HTERT RPE-1 (cell line): ENCODE measurements around the gene ULK2.

Experiments
- in situ Hi-C: fragments of 300-500 bp; cut with MboI; formaldehyde crosslinking; loops from 4 replicates; pipeline ENCODE4 v1.14.3; 2020; ENCODE audit warnings: low sequenced_read_pairs

The ULK2 gene

DNA sequence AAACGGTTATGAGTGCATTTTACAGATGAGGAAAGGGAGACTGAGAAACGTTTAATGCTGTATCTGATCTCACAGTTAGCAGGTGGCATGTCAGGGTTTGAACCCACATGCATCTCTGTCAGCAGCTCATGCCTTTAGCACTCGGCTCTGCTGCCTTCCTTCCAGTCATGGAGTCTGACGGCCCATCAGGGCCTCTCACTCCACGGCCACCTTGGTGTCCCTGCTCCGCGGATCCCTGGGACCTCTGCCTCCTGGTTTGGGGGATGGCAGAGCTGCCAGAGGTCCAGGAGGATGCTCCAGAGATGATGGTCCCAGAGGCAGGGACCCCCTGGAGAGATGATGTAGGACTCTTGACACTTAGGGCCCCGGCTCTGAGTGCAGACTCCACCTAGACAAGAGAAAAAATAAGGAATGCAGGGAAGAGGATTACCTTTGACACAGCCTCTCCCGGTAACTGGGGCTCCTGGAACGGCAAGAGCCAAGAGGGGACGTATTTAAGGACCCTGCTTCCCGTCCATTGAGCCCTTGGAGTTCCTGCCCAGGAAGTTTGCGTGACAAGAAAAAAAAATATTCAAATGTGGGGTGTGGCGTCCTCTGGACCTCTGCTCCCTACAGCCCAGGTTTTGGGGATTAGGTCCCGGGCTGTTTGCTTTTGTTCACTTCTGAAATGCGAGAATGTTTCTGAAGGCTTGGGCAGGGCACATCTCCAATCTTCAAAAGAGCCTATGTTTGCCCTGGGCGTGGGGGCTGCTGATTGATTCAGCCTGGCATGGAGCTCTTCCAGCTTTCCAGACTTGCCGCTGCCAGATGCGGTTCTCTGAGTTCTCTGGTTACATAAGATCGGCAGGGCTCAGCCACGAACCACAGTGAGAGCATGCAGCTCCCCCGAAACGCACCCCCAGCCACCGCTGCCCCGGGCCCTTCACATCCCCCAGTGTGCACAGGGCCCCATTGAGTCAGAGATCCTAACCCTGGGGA, 119.6 kb downstream of the ULK2 start, which contains the start of gene ALDH3A1:
Gene ALDH3A1 (minus strand): TSS at position 470 of the 978 bp plus-strand sequence. CDS start 3,169 bp downstream, outside the sequence.
- in situ Hi-C loops, result no loop called here

DNA sequence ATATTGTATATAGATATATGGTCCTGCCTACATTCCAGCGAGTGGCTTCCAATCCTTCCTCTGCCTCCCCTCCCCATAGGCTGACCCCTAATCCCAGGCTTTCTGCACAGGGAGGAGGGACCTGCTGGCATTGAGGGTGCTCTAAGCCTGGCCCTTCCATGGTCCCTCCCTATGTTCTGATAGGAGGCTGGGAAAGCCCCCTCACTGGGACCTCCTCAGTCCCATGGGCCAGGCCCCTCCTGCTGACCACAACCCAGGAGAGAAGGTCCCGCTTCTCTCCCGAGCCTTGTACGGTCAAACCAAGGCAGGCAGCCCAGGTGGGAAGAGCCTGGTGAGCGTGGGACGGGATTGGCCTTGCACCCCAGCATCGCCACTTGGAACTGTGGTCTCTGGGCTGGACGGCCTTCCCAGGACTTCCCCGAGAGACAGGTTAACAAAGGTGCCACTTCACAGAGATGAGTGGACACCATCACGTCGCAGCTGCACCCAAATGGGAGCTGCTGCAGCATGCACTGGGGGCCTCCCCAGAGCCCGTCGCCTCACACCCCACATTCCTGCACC, 120.5 kb downstream of the ULK2 start:
- in situ Hi-C loops, result no loop called here

DNA sequence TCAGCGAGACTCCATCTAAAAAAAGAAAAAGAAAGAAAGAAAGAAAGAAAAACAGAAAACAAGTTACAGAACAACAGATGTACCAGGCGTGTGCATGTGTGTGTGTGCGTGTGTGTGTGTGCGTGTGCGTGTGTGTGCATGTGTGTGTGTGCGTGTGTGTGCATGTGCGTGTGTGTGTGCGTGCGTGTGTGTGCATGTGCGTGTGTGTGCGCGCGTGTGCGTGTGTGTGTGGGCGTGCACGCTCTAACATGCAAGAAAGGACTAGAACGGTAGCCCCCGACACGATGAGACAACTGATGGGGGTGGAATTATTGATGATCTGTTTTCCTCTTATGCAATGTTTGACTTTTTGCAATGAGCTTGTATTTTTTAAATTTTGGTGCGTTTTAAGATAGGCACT, 121.2 kb downstream of the ULK2 start:
- in situ Hi-C loops, result no loop called here

DNA sequence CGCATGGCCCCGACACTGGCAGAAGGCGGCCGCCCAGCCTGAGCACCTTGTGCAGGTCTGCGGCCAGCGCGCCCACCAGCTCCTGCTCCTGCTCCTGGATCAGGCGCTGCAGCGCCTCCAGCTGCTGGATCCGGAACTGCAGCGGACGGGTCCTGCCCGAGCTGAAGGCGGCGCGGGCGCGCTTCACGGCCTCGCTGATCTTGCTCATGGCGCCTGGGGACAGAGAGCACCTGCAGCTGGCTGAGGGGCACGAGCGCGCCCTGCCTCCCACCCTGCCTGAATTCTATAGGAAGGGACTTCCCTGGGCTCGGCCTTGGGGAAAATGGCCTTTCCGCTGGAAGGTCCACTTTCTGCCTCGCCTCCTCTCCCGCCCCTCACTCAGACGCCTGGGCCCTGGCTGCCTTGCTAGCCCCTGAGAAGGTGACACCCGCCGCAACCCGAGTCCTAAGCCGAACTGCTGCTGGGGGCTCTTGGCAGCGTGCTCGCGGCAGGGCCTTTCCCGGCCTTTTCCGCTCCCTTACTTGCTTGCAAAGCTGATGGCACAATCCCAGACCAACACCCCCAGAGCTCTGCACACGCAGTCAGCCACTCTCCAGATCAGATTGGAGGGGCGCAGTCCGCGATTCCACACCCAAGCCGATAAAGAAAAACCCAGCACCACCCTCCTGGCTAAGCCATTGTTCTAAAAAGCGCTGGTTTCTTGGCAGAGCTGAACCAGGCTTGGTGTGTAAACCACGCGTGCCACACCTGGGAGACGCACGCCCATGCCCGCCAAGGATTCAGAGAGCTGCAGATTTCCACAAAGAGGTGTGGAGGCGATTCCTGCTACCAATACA, 122.6 kb downstream of the ULK2 start:
- in situ Hi-C loops, result no loop called here

DNA sequence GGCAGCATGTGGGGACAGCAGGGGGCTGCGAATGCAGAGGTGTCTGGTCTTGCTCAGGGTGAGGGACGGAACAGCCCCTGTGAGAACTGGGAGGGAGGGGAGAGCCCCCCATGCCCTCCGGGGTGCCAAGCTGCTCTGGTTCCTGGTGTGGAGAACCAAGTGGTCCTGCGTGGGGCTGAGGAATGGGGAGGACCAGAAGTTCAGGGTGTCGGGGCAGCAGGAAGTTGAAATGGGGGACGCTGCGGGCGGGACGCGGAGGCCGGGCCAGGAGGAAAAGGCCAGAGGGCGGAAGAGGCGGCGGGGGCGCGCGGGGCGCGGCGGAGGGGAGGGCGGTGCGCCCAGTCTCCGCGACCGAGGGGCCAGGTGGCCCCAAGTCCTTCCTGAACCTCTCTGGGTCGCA, 123.2 kb downstream of the ULK2 start:
- in situ Hi-C loops, result no loop called here

DNA sequence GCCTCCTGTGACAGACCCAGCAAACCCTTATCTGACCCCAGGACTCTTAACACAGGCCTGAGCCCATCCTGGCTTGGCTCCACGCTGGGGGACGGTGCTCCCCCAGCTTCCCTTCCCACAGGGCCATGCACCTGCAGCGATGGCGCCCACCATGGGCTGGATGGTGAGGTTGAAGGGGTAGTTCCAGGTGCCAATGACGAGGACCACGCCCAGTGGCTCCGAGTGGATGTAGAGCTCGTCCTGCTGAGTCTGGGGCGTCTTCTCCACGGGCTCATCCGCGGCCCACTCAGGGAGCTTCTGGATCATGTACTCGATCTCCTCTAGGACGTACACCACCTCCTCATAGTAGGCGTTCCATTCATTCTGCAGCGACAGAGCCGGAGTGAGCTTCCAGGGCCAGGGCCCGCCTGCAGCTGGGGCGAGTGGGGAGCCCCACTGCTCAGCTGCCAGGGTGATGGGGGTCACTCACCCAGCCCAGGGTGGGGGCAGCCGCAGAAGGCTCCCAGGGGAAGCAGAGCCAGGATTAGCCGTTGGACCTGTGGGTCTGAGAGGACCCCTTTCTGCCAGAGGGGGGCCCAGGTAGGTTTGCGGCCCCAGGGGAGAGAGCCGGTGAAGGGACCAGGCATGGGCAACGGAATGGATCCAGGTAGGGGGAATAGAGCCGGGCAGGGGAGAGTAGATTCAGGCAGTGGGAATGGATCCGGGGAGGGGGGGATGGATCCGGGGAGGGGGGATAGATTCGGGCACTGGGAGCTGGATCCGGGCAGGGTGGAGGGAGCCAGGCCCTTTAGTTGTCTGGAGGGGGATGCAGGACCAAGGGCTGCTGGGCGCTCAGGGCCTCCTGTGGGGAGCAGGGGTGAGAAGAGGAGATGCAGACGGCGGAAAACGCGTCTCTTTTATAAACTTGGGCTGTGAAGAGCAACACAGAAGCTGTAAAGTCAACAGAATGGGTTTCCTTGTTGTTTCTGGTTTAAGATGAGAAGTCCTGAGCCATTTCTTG, 124.3 kb downstream of the ULK2 start:
- in situ Hi-C loops, result no loop called here

DNA sequence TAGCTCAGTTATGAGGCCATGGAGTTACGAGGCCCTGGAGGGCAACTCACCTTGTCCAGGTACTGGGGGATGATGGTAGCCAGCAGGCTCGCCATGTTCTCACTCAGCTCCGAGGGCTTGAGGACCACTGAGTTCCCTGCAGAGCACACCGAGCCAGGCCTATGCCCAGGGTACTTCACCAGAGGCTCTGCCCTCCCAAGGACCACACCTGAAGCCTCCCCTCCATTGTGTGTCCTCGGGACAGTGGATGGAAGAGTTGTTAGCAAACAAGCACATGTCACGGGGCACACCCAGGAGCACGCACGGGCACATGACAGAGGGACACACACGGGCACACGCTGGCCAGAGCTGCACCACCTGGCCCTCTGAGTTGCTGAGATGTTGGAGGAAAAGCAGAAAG, 125.2 kb downstream of the ULK2 start:
- in situ Hi-C loops, result no loop called here

DNA sequence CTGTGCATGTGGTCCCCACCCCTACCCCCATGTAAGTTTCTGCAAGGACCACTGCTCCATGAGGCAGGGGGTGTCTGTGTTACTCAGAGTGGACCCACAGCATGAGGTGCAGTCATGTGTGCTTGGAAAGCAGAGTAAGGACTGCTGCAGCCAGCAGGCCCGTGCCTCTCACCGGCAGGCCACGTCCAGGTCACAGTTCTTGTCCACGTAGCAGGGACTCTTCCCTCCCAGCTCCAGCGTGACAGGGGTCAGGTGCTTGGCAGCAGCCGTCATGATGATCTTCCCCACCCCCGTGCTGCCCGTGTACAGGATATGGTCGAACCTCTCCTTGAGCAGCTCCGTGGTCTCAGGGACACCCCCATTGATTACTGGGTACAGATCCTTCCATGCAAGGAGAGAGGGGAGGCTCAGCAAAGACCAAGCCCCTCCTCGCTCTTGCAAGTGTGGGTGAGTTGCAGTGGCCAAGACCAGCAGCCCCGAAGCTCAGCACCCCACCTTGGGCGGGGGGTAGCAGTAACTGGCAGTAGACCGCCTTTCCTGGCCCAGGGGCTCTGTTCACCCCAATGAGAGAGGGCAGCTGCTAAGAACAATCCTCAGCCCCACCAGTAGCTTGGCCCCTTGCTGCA, 125.8 kb downstream of the ULK2 start:
- in situ Hi-C loops, result no loop called here

DNA sequence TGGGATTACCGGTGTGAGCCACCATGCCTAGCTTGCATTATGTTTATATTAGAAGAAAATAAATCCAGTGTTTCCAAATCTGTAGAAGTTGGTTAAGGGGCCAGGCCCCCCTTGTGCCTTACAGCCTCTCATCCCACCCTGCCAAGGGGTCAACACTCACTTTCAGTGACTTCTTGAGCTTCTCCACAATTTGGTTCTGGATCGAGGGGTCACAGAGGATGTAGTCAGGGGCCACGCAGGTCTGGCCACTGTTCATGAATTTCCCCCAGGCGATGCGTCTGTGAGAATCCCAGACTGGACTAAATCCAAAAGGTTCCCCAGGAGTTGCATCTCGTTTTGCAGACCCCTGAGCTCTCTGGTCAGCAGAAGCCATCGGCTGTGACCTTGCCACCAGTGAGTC, 126.8 kb downstream of the ULK2 start:
- in situ Hi-C loops, result no loop called here

DNA sequence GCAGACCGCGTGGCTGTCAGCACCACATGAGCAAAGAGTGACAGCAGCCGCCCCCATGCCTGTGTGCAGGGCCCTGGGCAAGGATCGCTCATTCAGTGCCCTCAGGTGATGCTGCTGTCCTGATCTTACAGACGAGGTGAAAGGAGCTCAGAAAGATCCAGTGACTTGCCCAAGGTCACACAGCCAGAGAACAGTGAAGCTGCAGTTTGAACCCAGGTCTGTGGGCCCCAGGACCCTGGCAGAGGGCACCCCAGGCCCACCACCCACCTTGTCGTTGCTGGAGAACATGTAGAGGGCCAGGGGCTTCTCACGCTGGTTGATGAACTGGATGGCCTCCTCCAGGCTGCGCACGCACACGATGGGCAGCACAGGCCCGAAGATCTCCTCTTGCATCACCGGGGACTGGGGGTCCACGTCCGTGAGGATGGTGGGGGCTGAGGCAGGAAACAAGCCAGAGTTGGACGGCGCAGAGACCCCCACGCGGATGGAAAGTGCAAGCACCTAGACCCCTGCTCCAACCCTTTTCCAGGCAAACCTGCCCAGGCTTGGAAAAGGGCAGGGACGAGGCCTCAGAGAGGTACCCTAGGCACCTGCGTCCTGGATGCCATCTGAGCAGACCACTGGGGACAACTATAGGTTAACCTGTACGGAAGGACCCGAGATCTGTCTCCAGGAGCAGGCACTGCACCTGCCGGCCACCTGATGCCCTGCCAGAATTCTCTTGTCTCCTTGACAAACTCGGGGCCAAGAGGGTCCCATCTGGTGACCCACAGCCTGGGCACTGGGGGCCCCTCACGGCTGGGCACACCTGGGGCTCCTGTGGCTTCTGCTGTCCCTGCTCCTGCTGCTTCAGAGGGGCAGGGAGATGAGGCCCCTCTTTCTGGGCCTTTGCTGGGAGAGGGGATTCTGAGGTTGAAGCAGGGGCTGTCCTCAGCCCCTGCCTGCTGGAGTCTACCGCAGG, 128.2 kb downstream of the ULK2 start:
- in situ Hi-C loops, result no loop called here

DNA sequence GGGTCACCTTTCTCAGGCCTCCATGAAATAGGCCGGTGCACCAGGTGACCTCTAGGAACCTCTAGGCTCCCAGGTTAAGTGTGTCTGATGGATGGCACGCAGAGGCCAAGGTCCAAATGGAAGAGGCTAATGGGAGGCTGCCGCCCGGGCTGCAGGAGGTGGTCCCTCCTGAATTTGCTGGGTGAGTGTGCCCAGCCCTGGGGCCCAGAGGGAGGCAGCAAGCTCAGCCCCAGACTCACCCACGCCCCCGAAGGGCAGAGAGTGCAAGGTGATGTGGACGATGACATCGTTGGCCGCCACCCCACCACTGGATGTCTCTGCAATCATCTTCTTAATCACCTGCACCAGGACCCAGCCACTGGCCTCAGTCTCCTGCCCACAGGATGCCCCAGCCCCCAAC, 129.0 kb downstream of the ULK2 start:
- in situ Hi-C loops, result no loop called here

DNA sequence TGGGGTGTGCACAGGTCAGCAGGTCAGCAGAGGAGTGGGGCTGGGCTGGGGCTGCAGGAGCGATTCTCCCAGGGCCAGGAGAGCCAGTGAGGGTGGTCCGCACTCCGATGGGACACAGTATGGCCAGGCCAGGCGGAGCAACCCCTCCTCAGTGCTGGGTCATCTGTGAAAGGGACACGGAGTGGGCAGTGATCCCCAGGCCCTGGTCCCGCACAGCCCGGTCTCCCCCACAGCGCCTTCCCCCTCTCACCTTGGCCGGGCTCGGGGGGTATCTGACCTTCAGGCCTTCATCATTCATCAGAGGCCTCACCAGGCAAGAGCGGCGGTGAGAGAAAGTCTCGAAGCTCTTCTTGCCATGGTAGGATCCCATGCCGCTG, 129.7 kb downstream of the ULK2 start:
- in situ Hi-C loops, result no loop called here

DNA sequence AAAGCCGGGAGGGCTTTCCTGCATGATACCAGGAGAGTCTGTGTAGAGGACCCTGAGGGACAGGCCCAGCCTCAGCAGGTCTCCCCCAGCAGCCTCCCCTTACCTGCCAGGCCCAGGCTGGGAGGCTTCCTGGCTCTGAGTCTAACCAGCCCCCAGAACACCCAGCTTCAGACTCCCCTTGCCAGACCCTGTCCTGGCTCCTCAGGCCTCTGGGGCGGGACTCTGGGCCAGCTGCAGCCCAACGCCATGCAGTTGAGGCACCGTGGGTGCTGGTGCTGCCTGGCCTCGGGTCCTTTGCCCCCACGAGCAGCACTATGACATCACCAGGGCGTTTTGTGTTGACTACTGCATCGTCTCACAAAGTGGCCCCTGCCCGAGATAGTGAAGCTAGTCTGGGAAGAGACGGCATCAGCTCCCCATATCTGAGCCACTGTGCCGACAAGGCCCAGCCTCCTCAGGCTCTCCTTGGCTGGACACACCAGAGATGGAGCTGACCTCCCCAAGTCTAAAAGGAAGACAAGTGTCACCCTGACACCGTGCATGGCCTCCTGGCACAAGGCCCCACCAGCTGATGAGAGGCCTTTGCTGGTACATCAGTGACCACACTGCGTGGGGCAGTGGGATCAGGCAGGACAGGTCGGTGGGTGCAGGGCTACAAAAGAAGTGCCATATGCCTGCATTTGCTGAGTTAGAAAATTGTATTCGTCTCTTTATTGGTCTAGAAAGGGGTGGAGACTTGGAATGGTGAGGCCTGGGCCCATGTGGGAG, 130.2 kb downstream of the ULK2 start:
- in situ Hi-C loops, result no loop called here

DNA sequence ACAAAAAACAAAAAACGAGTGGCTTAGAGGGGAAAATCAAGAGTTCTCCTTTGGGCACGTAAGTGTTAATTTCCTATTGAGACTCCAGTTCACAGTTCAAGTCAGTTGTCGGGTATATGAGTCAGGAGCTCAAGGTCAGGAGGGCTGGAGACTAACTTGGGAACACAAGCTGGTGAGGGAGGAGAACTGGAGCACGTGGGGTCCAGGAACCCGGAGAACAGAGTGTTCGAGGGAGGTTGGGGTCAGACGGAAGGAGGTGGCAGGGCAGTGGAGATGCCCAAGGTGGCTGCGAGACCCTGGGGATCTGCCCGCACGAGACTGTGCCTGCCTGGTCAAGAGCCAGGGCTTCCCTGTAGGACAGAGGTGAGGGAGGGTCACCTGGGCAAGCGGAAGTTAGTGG, 131.7 kb downstream of the ULK2 start:
- in situ Hi-C loops, result no loop called here

DNA sequence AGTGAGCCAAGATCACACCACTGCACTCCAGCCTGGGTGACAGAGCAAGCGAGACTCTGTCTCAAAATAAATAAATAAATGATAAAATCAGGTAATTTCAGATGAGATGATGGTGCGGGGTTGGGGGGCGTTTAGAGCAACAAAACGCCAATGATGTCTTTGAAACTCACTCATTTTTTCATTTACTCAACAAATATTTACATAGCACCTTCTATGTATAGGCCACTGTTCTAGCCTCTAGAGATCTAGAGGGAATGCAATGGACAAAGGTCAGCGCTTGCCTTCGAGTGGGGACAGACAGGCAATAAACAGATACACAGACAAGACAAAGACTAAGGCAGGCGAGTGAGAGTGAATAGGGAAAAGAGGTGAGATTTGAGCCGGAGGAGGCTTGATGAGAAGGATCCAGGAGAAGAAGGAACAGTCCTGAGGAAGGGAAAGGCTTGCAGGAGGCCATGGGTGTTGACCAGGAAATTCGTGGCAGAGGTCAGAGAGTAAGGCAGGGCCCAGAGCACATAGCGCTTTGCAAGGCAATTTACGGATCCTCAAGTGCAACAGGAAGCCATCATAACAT, 133.7 kb downstream of the ULK2 start:
- in situ Hi-C loops, result no loop called here

DNA sequence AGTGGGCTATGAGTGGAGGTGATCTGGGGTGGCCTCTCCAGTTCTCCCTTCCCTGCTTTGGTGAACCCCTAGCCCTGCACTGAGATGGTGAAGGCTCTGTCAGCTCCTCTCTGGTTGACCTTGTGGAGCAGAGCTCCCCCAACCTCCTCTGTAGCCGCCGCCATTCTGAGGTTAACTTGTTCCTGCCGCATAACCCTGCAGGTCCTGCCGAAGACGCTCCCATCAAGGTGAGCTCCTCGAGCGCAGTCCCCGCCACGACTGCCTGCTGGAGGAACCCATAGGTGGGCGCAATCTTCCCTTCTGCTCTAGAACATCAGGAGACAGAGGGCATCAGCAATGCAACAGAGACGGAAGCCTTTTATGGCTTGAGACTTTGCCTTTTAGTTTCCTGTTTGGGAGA, 136.1 kb downstream of the ULK2 start:
- in situ Hi-C loops, result no loop called here

DNA sequence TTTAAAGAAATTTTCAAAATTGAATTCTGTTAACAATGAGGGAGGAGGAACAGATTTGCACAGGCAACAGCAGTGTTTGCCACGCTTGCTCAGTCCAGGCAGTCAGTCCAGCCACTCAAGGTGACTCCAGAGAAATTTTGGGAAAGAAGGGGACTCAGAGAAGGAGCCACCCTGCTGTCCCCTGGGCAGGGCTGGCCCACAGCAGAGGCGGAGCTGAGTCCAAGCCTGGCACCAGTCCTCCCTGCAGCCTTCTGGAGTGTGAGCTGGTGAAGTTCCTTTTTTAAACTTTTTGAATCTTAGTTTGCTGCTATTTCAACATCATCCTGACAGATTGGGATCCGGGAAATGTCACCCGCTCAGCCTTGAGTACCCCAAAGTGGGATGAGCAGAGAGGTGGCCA, 136.9 kb downstream of the ULK2 start:
- in situ Hi-C loops, result no loop called here

DNA sequence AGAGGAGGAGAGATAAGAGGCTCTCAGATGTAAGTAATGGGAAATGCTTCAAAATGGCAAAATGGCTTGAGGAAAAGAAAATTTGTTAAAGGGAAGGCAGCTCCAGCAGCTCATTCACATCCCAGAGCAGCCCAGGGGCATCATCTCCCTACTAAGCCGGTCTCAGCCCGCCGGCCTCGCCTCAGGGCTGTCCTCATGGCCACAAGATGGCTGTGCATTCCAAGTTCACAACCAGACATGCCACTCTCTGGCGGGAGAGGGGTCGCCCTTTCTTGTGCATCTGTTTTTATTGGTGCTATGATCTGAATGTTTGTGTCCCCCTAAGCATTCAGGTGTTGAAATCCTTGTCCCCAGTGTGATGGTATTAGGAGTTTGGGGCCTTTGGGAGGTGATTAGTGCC, 137.8 kb downstream of the ULK2 start:
- in situ Hi-C loops, result no loop called here
